ENCODE results near the gene AGBL1.

The AGBL1 gene

DNA sequence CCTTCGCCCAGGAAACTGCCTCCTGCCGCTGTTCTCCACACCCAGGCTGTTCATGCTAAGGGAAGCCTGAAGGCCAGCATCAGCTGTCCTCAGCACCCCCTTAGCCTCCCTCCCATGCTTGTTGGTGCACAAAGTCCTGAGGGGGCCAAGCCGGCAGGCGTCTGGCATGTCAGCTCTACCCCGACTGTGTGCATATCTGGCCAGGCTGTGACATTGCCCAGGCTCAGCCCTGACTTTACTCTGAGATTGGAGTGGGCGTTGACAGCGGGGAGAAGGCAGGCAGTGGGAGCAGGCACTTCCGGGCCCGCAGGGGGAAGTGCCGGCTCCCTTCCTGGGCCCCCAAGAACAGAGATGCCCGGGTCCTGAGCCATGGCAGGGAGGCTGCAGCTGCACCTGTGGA, 492.2 kb downstream of the AGBL1 start:
- in situ Hi-C loops (cut with HindIII; ENCODE audit: low sequenced_read_pairs): no loop called here

GRCh38 chr15:86572368-86572841, 492.7 kb downstream of the AGBL1 start:
- in situ Hi-C loops (cut with HindIII; ENCODE audit: low sequenced_read_pairs): no loop called here

GRCh38 chr15:86573476-86573875, 493.8 kb downstream of the AGBL1 start:
- in situ Hi-C loops (cut with HindIII; ENCODE audit: low sequenced_read_pairs): no loop called here

DNA sequence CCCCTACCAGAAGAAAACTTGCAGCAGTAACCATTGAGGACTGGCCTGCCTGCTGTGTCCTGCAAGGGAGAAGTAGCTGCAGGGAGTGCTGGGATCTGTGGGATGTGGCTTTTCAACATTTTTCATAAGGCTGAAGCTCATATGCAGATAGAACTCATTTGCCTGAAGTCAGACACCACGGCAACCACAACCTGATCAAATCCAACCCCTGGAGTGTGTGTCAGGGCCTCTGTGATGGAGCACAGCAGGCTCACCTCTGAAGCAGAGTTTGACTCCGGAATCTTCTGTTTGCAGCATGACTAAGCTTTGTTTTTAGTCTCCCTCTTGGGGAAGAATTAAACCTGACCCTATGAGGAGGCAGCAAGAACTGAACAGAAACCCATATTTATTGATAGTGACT, 508.7 kb downstream of the AGBL1 start:
- in situ Hi-C loops (cut with HindIII; ENCODE audit: low sequenced_read_pairs): no loop called here

DNA sequence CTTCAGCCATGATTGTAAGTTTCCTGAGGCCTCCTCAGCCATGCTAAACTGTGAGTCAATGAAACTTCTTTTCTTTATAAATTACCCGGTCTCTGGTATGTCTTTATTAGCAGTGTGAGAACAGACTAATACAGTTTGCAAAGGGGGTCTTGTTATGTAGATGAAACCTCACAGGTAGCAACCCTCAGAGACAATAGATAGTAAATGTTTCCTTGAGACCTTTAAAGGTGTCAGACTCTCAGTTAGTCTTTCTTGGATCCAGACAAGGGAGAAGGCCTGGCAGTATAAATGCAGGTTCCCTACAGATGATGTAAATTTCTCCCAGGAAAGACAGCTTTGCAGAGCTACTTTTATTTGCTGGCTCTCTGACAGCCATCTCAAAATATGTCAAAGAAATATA, 510.8 kb downstream of the AGBL1 start:
- in situ Hi-C loops (cut with HindIII; ENCODE audit: low sequenced_read_pairs): no loop called here

- in situ Hi-C loops (cut with HindIII; ENCODE audit: low sequenced_read_pairs): no loop called here
Observed at GRCh38 chr15:86591158-86591557, 511.5 kb downstream of the AGBL1 start.

DNA sequence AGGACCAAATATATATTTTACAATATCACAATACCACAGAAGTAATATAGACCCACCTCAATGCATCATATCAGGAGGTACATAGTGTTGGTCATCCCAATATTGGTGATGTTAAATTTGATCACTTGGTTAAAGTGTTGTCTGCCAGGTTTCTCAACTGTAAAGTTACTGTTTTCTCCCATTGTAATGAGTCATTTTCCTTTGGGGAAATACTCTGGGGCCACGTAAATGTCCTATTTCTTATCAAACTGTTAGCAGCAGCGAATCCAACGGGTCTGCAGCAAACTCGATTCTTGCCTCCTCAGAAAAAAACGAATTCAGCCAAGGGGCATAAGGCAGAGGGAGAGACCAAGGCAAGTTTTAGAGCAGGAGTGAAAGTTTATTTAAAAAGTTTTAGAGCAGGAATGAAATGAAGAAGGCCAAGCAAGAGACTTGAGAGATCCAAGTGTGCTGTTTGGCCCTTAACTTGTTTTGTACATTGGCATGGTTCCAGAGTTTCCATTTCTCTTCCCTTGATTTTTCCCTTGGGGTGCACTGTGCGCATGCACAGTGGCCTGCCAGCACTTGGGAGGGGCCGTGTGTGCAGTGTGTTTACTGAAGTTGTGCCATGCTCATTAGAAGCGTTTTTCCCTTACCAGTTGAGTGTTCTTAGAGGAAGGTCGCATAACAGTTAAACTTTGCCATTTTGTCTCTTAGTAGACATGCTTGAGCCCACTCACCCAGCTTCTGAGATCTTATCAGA, 512.5 kb downstream of the AGBL1 start:
- in situ Hi-C loops (cut with HindIII; ENCODE audit: low sequenced_read_pairs): no loop called here

DNA sequence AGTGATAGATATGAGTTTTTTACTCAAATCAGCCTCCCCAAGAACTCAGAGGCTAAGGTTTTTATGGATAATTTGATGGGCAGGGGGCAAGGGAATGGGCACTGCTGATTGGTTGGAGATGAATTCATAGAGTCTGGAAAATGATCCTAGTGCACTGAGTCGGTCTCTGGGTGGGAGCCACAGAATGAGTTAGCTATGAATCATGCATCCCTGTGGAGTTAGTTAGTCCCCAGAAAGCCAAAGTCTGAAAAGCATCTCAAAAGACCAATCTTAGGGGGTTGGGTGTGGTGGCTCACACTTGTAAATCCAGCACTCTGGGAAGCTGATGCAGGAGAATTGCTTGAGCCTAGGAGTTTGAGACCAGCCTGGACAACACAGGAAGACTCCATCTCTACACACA, 516.1 kb downstream of the AGBL1 start:
- in situ Hi-C loops (cut with HindIII; ENCODE audit: low sequenced_read_pairs): no loop called here

DNA sequence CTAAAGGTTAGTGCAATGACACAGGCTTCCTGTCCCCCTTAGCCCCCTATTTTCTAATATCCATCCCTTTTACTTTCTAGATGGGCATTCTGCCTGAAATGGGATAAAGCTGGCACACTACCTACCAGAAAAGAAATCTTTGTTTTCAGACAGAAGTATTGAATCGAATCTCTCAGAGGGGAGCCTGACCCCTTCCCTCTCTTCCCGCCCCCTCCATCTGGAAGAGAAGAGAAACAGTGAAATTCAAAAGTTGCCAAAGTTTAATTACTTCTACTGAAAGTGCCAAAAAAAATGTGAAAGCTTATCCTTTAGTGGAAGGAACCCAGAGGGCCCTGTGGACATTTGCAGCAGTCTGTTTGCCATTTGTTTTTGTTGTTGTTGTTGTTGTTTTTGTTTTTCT, 523.8 kb downstream of the AGBL1 start:
- in situ Hi-C loops (cut with HindIII; ENCODE audit: low sequenced_read_pairs): no loop called here

- in situ Hi-C loops (cut with HindIII; ENCODE audit: low sequenced_read_pairs): no loop called here
Observed at GRCh38 chr15:86608461-86609205, 529.0 kb downstream of the AGBL1 start.

DNA sequence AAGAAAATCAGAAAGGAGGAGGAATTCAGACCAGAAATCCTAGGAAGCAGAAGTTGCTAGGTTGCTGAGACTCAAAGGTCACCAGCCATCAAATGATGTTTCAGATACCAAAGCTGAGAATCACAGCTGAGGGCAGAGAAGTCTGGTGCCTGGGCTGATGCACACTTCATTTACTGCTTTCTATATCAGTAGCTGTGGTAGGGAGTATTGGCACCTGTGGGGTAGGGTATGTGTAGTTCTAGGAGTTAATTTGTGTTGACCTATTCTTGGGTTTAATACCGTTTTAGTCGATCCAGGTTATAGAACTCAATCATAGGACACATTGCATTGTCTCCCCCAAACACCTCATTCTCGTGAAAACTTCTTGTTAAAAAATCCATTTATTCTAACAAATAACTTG, 529.6 kb downstream of the AGBL1 start:
- in situ Hi-C loops (cut with HindIII; ENCODE audit: low sequenced_read_pairs): no loop called here

DNA sequence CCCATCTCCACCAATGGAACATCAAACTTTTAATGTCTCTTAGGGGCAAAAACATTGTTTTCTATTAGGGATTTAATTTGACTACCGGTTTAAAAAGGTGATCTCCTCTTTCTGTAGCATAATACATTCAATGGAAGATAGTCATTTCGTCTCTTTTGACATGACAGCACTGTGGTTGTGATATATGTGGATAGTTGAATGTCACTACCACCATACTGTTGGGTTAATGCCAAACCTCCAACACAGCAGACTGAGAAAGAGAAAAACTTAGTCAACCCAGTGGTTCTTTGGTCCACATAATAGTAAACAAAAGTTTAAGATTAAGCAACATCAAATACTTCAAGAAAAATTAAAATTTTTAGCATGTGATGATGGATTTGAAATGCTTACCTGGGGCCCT, 530.4 kb downstream of the AGBL1 start:
- in situ Hi-C loops (cut with HindIII; ENCODE audit: low sequenced_read_pairs): no loop called here

DNA sequence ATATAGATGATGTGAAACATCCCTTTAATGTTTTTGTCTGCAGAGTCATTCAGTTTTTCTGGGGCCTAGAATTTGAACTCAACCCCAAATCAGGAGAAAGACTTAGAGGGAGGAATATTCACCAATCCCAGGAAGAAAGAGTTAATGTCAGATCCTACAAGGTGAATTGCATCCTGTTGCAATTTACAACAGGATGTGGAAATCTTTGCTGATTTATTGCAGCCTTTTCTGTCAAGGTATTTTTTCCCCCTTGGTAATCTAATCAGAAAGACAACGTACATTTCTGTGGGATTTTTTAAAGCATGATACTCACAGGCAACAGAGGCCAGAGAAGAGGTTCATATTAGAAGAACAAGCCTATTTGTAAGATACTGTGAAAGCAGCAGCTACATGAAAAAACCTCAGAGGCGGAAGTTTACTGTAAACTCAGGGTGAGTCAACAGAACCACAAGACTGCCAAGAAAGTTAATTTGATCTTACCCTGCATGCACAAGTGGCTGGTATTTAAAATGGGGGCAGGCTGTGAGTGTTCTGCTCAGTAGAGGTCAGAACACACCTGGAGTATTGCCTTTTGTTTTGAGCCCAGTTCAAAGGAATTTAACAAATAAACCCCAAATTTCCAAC, 531.9 kb downstream of the AGBL1 start:
- in situ Hi-C loops (cut with HindIII; ENCODE audit: low sequenced_read_pairs): no loop called here

- in situ Hi-C loops (cut with HindIII; ENCODE audit: low sequenced_read_pairs): no loop called here
Observed at GRCh38 chr15:86615411-86615810, 535.7 kb downstream of the AGBL1 start.

GRCh38 chr15:86615816-86616215, 536.1 kb downstream of the AGBL1 start:
- in situ Hi-C loops (cut with HindIII; ENCODE audit: low sequenced_read_pairs): no loop called here

- in situ Hi-C loops (cut with HindIII; ENCODE audit: low sequenced_read_pairs): no loop called here
Observed at GRCh38 chr15:86616771-86617170, 537.1 kb downstream of the AGBL1 start.

GRCh38 chr15:86620157-86620556, 540.5 kb downstream of the AGBL1 start:
- in situ Hi-C loops (cut with HindIII; ENCODE audit: low sequenced_read_pairs): no loop called here

DNA sequence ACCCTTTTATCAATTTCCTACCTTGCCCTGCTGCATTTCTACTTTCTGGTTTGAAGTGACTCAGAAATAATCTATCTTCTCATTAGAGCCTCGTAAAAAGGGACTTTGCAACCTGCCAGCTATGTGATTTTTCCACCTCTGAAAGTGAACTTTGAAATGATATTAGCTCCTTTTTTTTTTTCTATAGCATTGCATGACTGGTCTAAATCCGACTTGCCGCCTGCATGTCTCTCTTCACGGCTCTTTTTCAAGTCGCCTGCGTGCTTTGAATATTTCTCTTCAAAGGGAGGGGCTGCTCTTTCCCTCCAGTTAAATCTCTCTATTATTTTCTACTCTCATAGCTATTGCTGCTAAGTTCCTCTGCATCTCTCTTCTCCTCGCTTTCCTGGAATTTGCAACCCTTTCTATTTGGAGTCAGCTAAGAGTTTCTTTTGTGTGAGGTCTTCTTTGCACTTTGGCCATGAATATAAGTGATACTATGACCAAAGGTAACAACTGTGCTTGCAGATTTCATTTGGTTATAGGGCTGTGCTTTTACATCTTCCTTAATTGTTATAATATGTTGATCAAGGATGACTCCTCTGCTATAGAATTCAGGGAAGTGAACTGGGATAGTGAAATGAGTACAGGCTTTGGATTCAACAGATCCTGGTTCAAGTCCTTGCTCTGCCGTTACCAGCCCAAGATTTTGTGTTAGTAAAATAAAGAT, 541.1 kb downstream of the AGBL1 start:
- in situ Hi-C loops (cut with HindIII; ENCODE audit: low sequenced_read_pairs): no loop called here

DNA sequence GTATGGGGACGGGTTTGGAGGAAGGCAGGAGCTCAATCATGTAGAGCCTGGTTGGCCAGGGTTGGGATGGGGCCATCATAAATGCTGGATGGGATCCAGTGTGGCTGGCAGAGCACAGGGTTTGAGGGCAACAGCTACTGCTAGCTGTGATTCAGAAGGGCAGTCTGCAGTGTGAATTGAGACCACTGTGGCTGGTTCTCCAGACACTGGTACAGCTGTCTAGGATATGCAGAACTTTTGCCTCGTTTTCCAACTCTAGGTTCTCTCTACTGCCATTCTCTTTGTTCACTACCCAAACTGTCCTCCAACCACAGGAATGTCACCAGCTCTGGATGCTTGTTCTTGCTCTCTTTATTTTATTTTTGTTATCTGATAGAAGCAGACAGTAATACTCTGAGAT, 543.6 kb downstream of the AGBL1 start:
- in situ Hi-C loops (cut with HindIII; ENCODE audit: low sequenced_read_pairs): no loop called here

DNA sequence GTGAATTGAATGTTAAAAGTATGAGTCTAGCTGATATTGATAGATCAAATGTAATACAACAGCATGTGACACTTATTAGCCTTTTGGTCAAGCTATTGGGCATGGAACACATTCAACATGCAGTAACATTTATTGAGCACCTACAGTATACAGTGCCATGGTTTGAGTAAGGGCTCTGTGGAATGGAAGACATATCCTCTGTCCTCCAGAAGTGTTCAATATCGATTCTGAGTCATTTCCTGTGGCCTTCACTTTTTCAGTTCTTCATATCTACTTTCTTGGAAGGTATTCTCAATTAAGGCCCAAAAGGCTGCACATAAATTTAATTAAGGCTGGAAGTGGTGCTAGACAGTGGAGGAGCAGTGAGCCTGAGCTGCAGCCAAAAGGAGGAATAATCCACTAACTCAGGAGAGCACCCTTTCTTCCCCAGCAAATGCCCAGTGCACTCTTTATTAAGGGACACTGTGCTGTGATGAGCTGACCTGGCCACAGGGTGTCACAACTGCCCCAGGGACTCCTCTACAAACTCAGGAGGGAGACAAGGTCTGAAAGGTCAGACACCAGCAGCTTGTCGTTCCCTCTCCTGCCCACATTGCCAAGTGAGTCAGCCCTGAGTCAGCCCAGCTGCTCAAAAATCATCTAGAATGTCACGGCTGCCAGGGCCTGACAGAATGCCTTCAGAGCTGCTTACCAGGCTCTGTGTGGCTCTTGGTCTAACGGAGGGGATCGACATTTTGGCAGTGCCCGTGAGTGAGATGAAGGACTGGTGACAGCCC, 544.8 kb downstream of the AGBL1 start:
- in situ Hi-C loops (cut with HindIII; ENCODE audit: low sequenced_read_pairs): no loop called here

All from DLD1 (cell line).